ENCODE data around the gene CD46.
A peak's percentile ranks its signal among the peaks of the same experiment; 100 is the strongest.
"Not testable (repeated sequence)": the region's sequence is repeated elsewhere in the genome, so short reads cannot be mapped to it uniquely, and the experiment has no call there.

Gene CD46

DNA sequence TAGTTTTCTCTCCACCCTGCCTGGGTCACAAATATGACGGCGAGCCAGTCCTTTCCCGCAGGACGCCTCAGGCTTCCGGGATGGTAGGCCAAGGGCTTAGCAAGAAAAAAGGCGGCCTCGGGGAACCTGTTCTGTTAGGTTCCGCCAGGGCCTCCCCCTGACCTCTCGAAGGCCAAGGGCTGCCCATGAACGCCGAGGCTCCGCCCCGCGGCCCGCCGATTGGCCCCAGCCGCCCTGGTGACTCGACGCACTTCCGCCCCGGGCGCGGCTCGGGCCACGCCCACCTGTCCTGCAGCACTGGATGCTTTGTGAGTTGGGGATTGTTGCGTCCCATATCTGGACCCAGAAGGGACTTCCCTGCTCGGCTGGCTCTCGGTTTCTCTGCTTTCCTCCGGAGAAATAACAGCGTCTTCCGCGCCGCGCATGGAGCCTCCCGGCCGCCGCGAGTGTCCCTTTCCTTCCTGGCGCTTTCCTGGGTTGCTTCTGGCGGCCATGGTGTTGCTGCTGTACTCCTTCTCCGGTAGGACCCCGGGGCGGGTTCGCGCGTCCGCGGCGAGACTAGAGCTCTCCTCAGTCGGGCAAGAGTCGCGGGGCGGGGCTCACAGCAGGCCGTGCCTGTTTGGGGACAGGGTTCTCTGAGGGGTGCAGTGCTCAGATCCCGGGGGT lies at the start of gene CD46:
TSS of gene CD46 (plus strand) at position 265 of the 666 bp plus-strand sequence. CDS start at position 424, 159 bp downstream.
- DNase-seq (ENCODE audit: low read depth): peak; percentile 89

DNA sequence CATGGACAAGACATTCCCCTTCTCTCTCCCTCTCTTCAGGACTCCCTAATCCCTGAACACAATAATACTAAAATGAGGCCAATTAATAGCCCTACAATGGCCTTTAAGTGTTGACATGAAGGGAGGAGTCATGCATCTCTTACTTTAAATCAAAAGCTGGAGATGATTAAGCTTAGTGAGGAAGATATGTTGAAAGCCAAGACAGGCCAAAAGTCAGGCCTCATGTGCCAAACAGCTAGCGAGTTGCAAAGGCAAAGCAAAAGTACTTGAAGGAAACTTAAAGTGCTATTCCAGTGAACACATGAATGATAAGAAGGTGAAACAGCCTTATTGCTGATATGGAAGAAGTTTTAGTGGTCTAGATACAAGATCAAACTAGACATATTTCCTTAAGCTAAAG lies 49.5 kb upstream of the CD46 start:
- DNase-seq (ENCODE audit: low read depth): peak; percentile 32

GRCh38 chr1:207703712-207704111 lies 48.1 kb upstream of the CD46 start:
- DNase-seq (ENCODE audit: low read depth): no peak

- not testable (repeated sequence) for DNase-seq (ENCODE audit: low read depth)
These were observed 43.9 kb upstream of the CD46 start for GRCh38 chr1:207708004-207708403.

DNA sequence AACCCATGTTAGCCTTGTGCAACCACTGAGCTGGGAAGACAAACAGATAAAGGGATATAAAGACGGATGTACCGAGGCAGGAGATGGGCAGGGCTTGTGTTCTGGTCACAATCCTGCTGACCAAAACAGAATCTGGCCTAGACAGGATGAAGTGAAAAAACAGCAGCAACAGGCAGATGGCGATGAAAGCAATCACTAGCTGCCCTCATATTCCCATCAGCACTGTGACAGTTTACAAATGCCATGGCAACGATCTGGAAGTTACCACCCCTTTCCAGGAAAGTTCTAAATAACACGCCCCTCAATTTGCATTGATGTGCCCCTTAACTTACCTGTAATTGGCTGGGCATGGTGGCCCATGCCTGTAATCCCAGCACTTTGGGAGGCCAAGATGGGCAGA lies 40.6 kb upstream of the CD46 start:
- no peak for DNase-seq (ENCODE audit: low read depth)

DNA sequence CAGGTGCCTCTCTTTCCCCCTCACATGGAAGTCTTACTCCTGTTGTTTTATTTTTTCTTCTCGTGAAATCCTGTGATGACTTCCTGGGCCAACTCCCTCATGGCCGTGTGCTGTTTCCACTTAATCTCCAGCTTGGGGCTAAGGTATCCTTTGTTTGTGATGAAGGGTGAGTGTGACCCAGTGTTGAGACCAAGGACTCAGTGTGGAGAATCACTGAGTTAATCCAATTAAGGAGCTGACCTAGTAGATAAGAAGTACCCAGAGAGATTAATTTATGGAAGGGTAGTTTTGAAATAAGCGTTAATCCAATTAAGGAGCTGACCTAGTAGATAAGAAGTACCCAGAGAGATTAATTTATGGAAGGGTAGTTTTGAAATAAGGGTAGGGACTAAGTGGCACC lies 39.2 kb upstream of the CD46 start:
- not testable (repeated sequence) for DNase-seq (ENCODE audit: low read depth)

DNA sequence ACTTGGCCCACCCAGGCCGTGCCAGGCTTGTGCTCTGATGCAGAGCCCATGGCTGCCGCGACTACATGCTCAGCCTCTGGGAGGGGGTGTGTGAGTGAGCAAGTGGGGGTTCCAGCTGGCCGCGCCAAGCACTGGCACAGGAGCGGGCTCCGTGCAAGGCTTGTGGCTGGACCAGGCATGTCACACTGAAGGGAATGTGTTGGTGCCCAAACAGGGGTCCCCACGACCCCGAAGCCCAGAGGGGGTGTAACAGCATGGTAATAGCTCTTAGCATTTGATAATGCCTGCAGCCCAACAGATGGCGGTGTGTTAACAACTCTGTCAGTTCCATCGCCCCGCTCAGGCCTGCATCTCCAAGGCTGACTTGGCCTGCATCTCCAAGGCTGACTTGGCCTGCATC lies 38.3 kb upstream of the CD46 start:
- no peak for DNase-seq (ENCODE audit: low read depth)

- DNase-seq (ENCODE audit: low read depth): no peak
These were observed 32.6 kb upstream of the CD46 start for GRCh38 chr1:207719234-207719633.

GRCh38 chr1:207728200-207728858 lies 23.5 kb upstream of the CD46 start:
- not testable (repeated sequence) for DNase-seq (ENCODE audit: low read depth)

- DNase-seq (ENCODE audit: low read depth): not testable (repeated sequence)
These were observed 14.2 kb upstream of the CD46 start for GRCh38 chr1:207737503-207738157.

- DNase-seq (ENCODE audit: low read depth): not testable (repeated sequence)
These were observed 13.6 kb upstream of the CD46 start for GRCh38 chr1:207738158-207738659.

- no peak for DNase-seq (ENCODE audit: low read depth)
These were observed 11.6 kb upstream of the CD46 start for GRCh38 chr1:207740207-207740606.

- DNase-seq (ENCODE audit: low read depth): no peak
These were observed 8.9 kb upstream of the CD46 start for GRCh38 chr1:207742850-207743555.

DNA sequence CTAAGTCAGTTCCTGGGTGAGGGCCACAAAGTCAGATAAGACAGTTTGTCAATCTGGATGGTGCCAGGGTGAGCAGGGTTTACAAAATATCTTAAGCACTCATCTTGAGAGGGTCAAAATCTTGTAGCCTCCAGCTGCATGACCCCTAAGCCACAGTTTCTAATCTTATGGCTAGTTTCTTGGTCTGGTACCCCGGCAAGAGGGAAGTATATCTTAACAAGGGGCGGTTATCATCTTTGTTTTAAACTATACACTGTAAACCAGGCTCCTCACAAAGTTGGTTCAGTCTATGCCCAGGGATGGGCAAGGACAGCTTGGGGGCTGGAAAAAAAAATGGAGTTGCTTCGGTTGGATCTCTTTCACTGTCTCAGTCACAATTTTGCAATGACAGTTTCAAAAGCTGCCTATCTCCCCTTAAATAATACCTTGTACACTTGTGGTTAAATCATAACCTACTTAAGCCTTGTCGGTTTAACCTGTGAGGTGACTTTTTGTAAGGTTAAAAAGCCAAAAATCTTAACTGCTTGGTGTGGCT lies 7.8 kb upstream of the CD46 start:
- no peak for DNase-seq (ENCODE audit: low read depth)

DNA sequence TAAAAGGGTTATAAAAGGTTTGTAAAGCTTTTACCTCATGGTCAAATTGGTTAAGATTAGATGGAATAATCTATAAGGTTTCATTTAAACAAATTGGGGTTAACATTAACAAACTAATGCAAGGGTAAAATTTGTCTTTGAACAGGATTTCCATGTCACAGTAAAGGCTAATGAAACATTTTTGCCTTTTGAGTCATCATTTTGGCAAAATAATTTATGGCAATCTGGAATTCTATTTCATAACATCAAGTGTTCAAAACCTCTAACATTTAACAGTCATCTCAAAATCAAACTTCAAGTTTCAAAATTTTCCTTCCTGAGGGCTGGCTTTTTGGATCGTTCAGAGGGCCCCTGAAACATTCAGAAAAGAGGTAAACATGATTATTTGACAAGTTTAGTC lies 6.6 kb upstream of the CD46 start:
- no peak for DNase-seq (ENCODE audit: low read depth)

GRCh38 chr1:207745839-207746767 lies 5.8 kb upstream of the CD46 start:
- DNase-seq (ENCODE audit: low read depth): no peak

- DNase-seq (ENCODE audit: low read depth): no peak
These were observed 4.0 kb upstream of the CD46 start for GRCh38 chr1:207747627-207748492.

DNA sequence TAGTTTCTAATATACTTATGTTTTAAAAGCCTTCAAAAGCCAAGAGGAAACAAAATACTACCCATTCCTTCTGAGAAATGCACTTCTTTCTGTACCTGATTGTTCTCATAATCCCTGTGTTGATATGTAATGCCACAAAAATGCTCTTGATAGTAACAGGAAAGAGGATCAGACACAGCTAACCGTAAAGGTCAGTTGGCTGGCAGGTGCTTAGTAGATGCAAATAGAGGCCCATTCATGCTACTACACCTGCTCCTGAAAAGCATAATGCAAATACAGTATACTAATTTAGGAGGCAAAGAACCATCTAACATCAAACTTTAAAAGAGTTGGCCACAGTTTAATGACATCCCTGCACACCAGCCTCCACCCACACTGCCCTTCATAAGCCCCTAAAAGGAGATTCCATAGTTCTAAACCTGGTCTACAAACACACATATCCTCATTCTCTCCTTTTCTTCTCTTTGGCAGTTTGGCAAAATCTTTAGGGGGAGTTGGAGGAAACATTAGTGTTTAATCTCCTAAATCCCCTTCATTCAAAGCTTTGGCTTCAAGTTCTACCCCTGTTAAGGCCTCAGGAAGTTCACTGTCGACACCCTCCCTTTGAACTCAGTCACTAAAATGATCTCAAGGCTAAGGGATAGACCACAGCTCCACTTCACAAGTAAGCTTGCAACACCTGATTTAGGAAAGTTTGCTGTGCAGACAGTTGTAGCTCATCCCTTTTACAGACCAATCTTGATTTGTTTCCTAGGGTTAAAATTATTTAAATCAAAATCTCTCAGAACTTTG lies 2.9 kb upstream of the CD46 start:
- no peak for DNase-seq (ENCODE audit: low read depth)

- DNase-seq (ENCODE audit: low read depth): no peak
These were observed 1.1 kb upstream of the CD46 start for GRCh38 chr1:207750631-207751305.
